Measurements from ENCODE around the gene DEFB114. TPM values are rescaled to one million over a fixed set of nuclear protein-coding genes. Genes with fewer than 3 reads are reported as not detected.

Gene DEFB114
- polyA plus RNA-seq, 2 of the 4 experiments (the other 2 are of a cell fraction), result not detected

GRCh38 chr6:49958180-49958579, 5.8 kb downstream of the DEFB114 start:
- TF ChIP-seq MYC (IDR thresholded peaks at IDR 0.05; ENCODE audit: borderline replicate concordance, low read length), result no peak
- no peak for TF ChIP-seq TP53 (CRISPR knock-in tag; IDR thresholded peaks at IDR 0.05)
- TF ChIP-seq, protein P1, sequence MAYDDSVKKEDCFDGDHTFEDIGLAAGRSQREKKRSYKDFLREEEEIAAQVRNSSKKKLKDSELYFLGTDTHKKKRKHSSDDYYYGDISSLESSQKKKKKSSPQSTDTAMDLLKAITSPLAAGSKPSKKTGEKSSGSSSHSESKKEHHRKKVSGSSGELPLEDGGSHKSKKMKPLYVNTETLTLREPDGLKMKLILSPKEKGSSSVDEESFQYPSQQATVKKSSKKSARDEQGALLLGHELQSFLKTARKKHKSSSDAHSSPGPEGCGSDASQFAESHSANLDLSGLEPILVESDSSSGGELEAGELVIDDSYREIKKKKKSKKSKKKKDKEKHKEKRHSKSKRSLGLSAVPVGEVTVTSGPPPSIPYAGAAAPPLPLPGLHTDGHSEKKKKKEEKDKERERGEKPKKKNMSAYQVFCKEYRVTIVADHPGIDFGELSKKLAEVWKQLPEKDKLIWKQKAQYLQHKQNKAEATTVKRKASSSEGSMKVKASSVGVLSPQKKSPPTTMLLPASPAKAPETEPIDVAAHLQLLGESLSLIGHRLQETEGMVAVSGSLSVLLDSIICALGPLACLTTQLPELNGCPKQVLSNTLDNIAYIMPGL (CRISPR knock-in tag; IDR thresholded peaks at IDR 0.05; ENCODE audit: borderline replicate concordance), result no peak
- no peak for TF ChIP-seq HOXB13 (CRISPR knock-in tag; IDR thresholded peaks at IDR 0.05; ENCODE audit: low read depth)
- no peak for TF ChIP-seq NFE2L2 (conservative IDR thresholded peaks at IDR 0.05; ENCODE audit: low read length)
- TF ChIP-seq ZSCAN20 (CRISPR knock-in tag; IDR thresholded peaks at IDR 0.05), result no peak
- TF ChIP-seq E2F6 (IDR thresholded peaks at IDR 0.05; ENCODE audit: borderline replicate concordance, low read depth), result no peak
- Histone ChIP-seq H3K9me3 (no peaks in the 10 kb centered on the region), H3K4me3 (no peak overlapping the region), H3K4me1 (no peaks in the 10 kb centered on the region), H3K27ac (no peak overlapping the region), H3K4me2 (no peak overlapping the region)
- no peak for ATAC-seq
- no peak for DNase-seq (ENCODE audit: low read depth in 1 of 2, low spot score in 1 of 2)
- 0% methylated on average over 1 of the region's 1 CpG for WGBS (ENCODE audit: missing lambda C conversion rate)
- no peak for FAIRE-seq
- POLR2A ChIA-PET, result no interaction called here
- CTCF ChIA-PET, result no interaction called here

- FAIRE-seq, result no peak
Observed at GRCh38 chr6:49955847-49956246, 8.1 kb downstream of the DEFB114 start.

More at GRCh38 chr6:49955847-49956246, 8.1 kb downstream of the DEFB114 start:
- POLR2A ChIA-PET, result no interaction called here
- CTCF ChIA-PET, result no interaction called here
- DNase-seq (ENCODE audit: low read depth in 1 of 2, low spot score in 1 of 2), result no peak
- no peak overlapping the region for H3K4me2 ChIP-seq
- no peak overlapping the region for H3K27ac ChIP-seq
- no peak overlapping the region for H3K4me3 ChIP-seq
- no peaks in the 10 kb centered on the region for H3K9me3 ChIP-seq
- TF ChIP-seq EP300 (IDR thresholded peaks at IDR 0.05) (no peak), POLR2A (IDR thresholded peaks at IDR 0.05; ENCODE audit: low read length) (no peak), FOXS1 (CRISPR knock-in tag; IDR thresholded peaks at IDR 0.05) (no peak), ZSCAN20 (CRISPR knock-in tag; IDR thresholded peaks at IDR 0.05) (no peak), CBX8 (IDR thresholded peaks at IDR 0.05) (no peak), NPAS2 (CRISPR knock-in tag; IDR thresholded peaks at IDR 0.05; ENCODE audit: borderline replicate concordance) (no peak), PHF8 (IDR thresholded peaks at IDR 0.05; ENCODE audit: borderline replicate concordance, low read depth) (no peak), HES2 (IDR thresholded peaks at IDR 0.05) (no peak), MAZ (IDR thresholded peaks at IDR 0.05; ENCODE audit: borderline replicate concordance, low read depth, low read length) (no peak), PBX3 (IDR thresholded peaks at IDR 0.05) (no peak), RCOR1 (IDR thresholded peaks at IDR 0.05; ENCODE audit: low read depth, low read length) (no peak), FOSB (CRISPR knock-in tag; IDR thresholded peaks at IDR 0.05) (no peak), HOXB5 (CRISPR knock-in tag; IDR thresholded peaks at IDR 0.05) (no peak), EHF (CRISPR knock-in tag; IDR thresholded peaks at IDR 0.05) (no peak), CHD2 (IDR thresholded peaks at IDR 0.05; ENCODE audit: low read length, partially characterized antibody) (no peak), HOXB13 (CRISPR knock-in tag; IDR thresholded peaks at IDR 0.05; ENCODE audit: low read depth) (no peak)
- TF ChIP-seq, protein P2, sequence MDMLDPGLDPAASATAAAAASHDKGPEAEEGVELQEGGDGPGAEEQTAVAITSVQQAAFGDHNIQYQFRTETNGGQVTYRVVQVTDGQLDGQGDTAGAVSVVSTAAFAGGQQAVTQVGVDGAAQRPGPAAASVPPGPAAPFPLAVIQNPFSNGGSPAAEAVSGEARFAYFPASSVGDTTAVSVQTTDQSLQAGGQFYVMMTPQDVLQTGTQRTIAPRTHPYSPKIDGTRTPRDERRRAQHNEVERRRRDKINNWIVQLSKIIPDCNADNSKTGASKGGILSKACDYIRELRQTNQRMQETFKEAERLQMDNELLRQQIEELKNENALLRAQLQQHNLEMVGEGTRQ (IDR thresholded peaks at IDR 0.05), result no peak
- TF ChIP-seq, protein P3, sequence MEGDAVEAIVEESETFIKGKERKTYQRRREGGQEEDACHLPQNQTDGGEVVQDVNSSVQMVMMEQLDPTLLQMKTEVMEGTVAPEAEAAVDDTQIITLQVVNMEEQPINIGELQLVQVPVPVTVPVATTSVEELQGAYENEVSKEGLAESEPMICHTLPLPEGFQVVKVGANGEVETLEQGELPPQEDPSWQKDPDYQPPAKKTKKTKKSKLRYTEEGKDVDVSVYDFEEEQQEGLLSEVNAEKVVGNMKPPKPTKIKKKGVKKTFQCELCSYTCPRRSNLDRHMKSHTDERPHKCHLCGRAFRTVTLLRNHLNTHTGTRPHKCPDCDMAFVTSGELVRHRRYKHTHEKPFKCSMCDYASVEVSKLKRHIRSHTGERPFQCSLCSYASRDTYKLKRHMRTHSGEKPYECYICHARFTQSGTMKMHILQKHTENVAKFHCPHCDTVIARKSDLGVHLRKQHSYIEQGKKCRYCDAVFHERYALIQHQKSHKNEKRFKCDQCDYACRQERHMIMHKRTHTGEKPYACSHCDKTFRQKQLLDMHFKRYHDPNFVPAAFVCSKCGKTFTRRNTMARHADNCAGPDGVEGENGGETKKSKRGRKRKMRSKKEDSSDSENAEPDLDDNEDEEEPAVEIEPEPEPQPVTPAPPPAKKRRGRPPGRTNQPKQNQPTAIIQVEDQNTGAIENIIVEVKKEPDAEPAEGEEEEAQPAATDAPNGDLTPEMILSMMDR (IDR thresholded peaks at IDR 0.05), result no peak
- ATAC-seq, result no peak
- no peaks in the 10 kb centered on the region for H3K4me1 ChIP-seq
